ENCODE results near the gene TRIB2. TPM values are rescaled to one million over a fixed set of nuclear protein-coding genes. Genes with fewer than 3 reads are reported as not detected.

TRIB2 gene
- total RNA-seq, 1 donor from 2014 or later, result 50.7 TPM

- Histone ChIP-seq H3K9me3 (no peaks in the 10 kb centered on the region), H3K4me3 (no peak overlapping the region), H3K36me3 (no peaks in the 10 kb centered on the region), H3K27me3 (no peaks in the 10 kb centered on the region), H3K27ac (no peak overlapping the region), H3K4me1 (no peaks in the 10 kb centered on the region)
- intact Hi-C loops (cut with DNase I), result no loop called here
- TF ChIP-seq CTCF (IDR thresholded peaks at IDR 0.05), result no peak
- DNase-seq (no peak), ATAC-seq (no peak)
These were observed 57.6 kb downstream of the TRIB2 start for GRCh38 chr2:12774395-12774727.

- H3K27ac ChIP-seq, result no peak overlapping the region
- no peaks in the 10 kb centered on the region for H3K4me1 ChIP-seq
- H3K9me3 ChIP-seq, result no peaks in the 10 kb centered on the region
- ATAC-seq (no peak), DNase-seq (no peak)
- intact Hi-C loops (cut with DNase I), result no loop called here
- H3K4me3 ChIP-seq, result no peak overlapping the region
- TF ChIP-seq CTCF (IDR thresholded peaks at IDR 0.05), result no peak
- H3K36me3 ChIP-seq, result no peaks in the 10 kb centered on the region
- H3K27me3 ChIP-seq, result no peaks in the 10 kb centered on the region
These were observed 59.8 kb downstream of the TRIB2 start for GRCh38 chr2:12776521-12776961.

- no peak for DNase-seq
- Histone ChIP-seq H3K4me3 (no peak overlapping the region), H3K36me3 (no peaks in the 10 kb centered on the region), H3K9me3 (no peaks in the 10 kb centered on the region), H3K4me1 (no peaks in the 10 kb centered on the region), H3K27ac (no peak overlapping the region), H3K27me3 (no peaks in the 10 kb centered on the region)
- no peak for TF ChIP-seq CTCF (IDR thresholded peaks at IDR 0.05)
- no peak for ATAC-seq
- intact Hi-C loops (cut with DNase I), result no loop called here
These were observed 61.6 kb downstream of the TRIB2 start for GRCh38 chr2:12778369-12778768.

- no peak overlapping the region for H3K4me3 ChIP-seq
- H3K27ac ChIP-seq, result no peak overlapping the region
- no peaks in the 10 kb centered on the region for H3K36me3 ChIP-seq
- ATAC-seq, result no peak
- no peaks in the 10 kb centered on the region for H3K27me3 ChIP-seq
- H3K9me3 ChIP-seq, result no peaks in the 10 kb centered on the region
- DNase-seq, result no peak
- TF ChIP-seq CTCF (IDR thresholded peaks at IDR 0.05), result no peak
- no peaks in the 10 kb centered on the region for H3K4me1 ChIP-seq
- intact Hi-C loops (cut with DNase I), result no loop called here
These were observed 62.3 kb downstream of the TRIB2 start for GRCh38 chr2:12778811-12779579.

- Histone ChIP-seq H3K4me3 (no peak overlapping the region), H3K9me3 (no peaks in the 10 kb centered on the region), H3K27ac (no peak overlapping the region), H3K36me3 (no peaks in the 10 kb centered on the region), H3K27me3 (no peaks in the 10 kb centered on the region), H3K4me1 (no peaks in the 10 kb centered on the region)
- intact Hi-C loops (cut with DNase I), result no loop called here
- TF ChIP-seq CTCF (IDR thresholded peaks at IDR 0.05), result no peak
- ATAC-seq, result no peak
- no peak for DNase-seq
These were observed 64.6 kb downstream of the TRIB2 start for GRCh38 chr2:12781329-12781728.

Data from upper lobe of right lung (tissue), 1 donor.